Kidney (tissue), 14 donors: ENCODE results near the gene HMGXB3. TPM values are rescaled to one million over a fixed set of nuclear protein-coding genes. Genes with fewer than 3 reads are reported as not detected.

ENCODE experiments used
- DNase-seq, 5 donors: peaks; one replicate each; pipeline ENCODE4 v3.0.0-alpha.2; 2013 to 2020
- FAIRE-seq: peaks from 2 replicates; lab custom pipeline; 2012; peaks lifted over from hg19 to GRCh38; lab: Jason Lieb, UNC
- H3K27ac ChIP-seq, 2 donors: one replicate each; pipeline ENCODE4 v1.7.0; 2013; ENCODE audit warnings: low read depth in 2 of 2, low read length in 2 of 2, inconsistent platforms in 1 of 2
- H3K27me3 ChIP-seq: one replicate; pipeline ENCODE4 v1.7.1; 2013; ENCODE audit warnings: low read length, inconsistent platforms; ENCODE audit not compliant: control insufficient read depth, insufficient read depth
- H3K36me3 ChIP-seq, 3 donors: one replicate each; pipeline versions ENCODE4 v1.7.0 to v1.7.1; 2013; ENCODE audit warnings: low read length in 3 of 3, control low read depth in 1 of 3, inconsistent platforms in 1 of 3; ENCODE audit not compliant: insufficient read depth in 3 of 3, control insufficient read depth in 2 of 3
- H3K4me1 ChIP-seq, 3 donors: one replicate each; pipeline versions ENCODE4 v1.7.0 to v1.7.1; 2013; ENCODE audit warnings: low read length in 3 of 3, inconsistent platforms in 1 of 3, low read depth in 1 of 3; ENCODE audit not compliant: control insufficient read depth in 2 of 3, insufficient read depth in 2 of 3
- H3K4me3 ChIP-seq, 3 donors: one replicate each; pipeline versions ENCODE4 v1.7.0 to v1.8.1; 2013; ENCODE audit warnings: low read length in 3 of 3, control low read depth in 1 of 3, inconsistent platforms in 1 of 3
- H3K9ac ChIP-seq, 3 donors: one replicate each; pipeline versions ENCODE4 v1.7.0 to v1.7.1; 2013; ENCODE audit warnings: low read length in 3 of 3, control low read depth in 1 of 3, inconsistent platforms in 1 of 3
- H3K9me3 ChIP-seq, 3 donors: one replicate each; pipeline versions ENCODE4 v1.7.0 to v1.7.1; 2013; ENCODE audit warnings: low read length in 3 of 3, control low read depth in 1 of 3, inconsistent platforms in 1 of 3; ENCODE audit not compliant: control insufficient read depth in 2 of 3, insufficient read depth in 1 of 3
- intact Hi-C: fragments of 100-400 bp; cut with DNase I; formaldehyde crosslinking; loops from one replicate; pipeline ENCODE4 v1.11.1; 2022
- polyA plus RNA-seq: library from polyadenylated mRNA; stranded (reverse); fragments of 350-450 nt; fragmentation: Illumina TruSeq; extraction: RNeasy Lipid Tissue Mini Kit (QIAGEN cat#74804); gene quantifications from one replicate; pipeline ENCODE4 v1.2.3, GENCODE V29; 2014; ENCODE audit warnings: low read depth, low replicate concordance; ENCODE audit not compliant: insufficient read depth
- total RNA-seq: library from RNA; stranded (reverse); fragmentation: NEBNext Ultra II Directional; extraction: Animal tissue kit (Norgen Biotek cat#: 25700); gene quantifications from one replicate; pipeline ENCODE4 v1.2.1, GENCODE V29; 2021
- TF ChIP-seq, protein P1 (sequence below): IDR thresholded peaks from 3 replicates; pipeline ENCODE4 v1.5.1; 2012; ENCODE audit warnings: mild to moderate bottlenecking, moderate library complexity, borderline replicate concordance; ENCODE audit not compliant: insufficient read depth; ENCODE audit errors: extremely low read depth
- donor health status: control.
- donor health status: control.
- donor health status: control.
- donor health status: control.
- donor health status: control.
- donor health status: DM: yes; HTN: yes; CAD: no.
- donor health status: Normal renal cell carcinoma (clear cell type).

HMGXB3 gene
- total and polyA plus RNA-seq, 2 donors from 2014 or later, result 9.5 to 29.3 TPM

GRCh38 chr5:150013931-150014330 is 13.4 kb downstream of the HMGXB3 start:
- TF ChIP-seq, protein P1, sequence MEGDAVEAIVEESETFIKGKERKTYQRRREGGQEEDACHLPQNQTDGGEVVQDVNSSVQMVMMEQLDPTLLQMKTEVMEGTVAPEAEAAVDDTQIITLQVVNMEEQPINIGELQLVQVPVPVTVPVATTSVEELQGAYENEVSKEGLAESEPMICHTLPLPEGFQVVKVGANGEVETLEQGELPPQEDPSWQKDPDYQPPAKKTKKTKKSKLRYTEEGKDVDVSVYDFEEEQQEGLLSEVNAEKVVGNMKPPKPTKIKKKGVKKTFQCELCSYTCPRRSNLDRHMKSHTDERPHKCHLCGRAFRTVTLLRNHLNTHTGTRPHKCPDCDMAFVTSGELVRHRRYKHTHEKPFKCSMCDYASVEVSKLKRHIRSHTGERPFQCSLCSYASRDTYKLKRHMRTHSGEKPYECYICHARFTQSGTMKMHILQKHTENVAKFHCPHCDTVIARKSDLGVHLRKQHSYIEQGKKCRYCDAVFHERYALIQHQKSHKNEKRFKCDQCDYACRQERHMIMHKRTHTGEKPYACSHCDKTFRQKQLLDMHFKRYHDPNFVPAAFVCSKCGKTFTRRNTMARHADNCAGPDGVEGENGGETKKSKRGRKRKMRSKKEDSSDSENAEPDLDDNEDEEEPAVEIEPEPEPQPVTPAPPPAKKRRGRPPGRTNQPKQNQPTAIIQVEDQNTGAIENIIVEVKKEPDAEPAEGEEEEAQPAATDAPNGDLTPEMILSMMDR, result no peak
- Histone ChIP-seq H3K9me3 (no peaks in the 10 kb centered on the region), H3K4me1 (no peaks in the 10 kb centered on the region), H3K27ac (no peak overlapping the region), H3K36me3 (peaks cover 17 to 81% (median 53%) of the 10 kb centered on the region in 3 donors), H3K27me3 (no peaks in the 10 kb centered on the region), H3K4me3 (no peak overlapping the region), H3K9ac (no peak overlapping the region)
- intact Hi-C loops, result no loop called here
- FAIRE-seq (no peak), DNase-seq (no peak)

DNA sequence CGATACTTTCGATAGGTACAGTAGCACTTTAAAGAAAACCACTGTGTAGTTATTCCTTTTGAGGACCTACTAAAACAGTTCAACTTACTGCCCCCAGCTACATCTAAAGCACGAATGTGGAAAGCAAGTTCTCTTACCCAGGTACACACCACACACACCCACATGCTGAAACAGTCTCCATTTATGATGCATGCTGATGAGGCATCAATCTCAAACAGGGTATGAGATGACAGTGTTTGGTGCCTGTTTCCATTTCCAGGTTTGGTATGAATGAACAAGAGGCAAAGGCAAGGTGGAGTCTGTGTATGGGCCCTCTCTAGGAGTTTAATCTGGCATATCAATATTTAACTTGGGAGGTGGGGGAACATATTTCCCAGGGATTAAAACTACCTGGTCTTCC is 13.9 kb downstream of the HMGXB3 start:
- FAIRE-seq (no peak), DNase-seq (no peak)
- TF ChIP-seq, protein P1, result no peak
- Histone ChIP-seq H3K9me3 (no peaks in the 10 kb centered on the region), H3K9ac (no peak overlapping the region), H3K4me1 (no peaks in the 10 kb centered on the region), H3K27ac (no peak overlapping the region), H3K36me3 (peaks cover 21 to 85% (median 50%) of the 10 kb centered on the region in 3 donors), H3K27me3 (no peaks in the 10 kb centered on the region), H3K4me3 (no peak overlapping the region)
- intact Hi-C loops, result no loop called here

- Histone ChIP-seq H3K4me3 (no peak overlapping the region), H3K4me1 (no peaks in the 10 kb centered on the region), H3K27me3 (no peaks in the 10 kb centered on the region), H3K27ac (no peak overlapping the region), H3K9ac (no peak overlapping the region), H3K36me3 (peaks cover 21 to 77% (median 47%) of the 10 kb centered on the region in 3 donors), H3K9me3 (no peaks in the 10 kb centered on the region)
- FAIRE-seq, result no peak
- TF ChIP-seq, protein P1, result no peak
- DNase-seq, result no peak
- intact Hi-C loops, result no loop called here
Observed at GRCh38 chr5:150015415-150015814, 14.9 kb downstream of the HMGXB3 start.

- TF ChIP-seq, protein P1, result no peak
- Histone ChIP-seq H3K27ac (no peak overlapping the region), H3K4me1 (no peaks in the 10 kb centered on the region), H3K4me3 (no peak overlapping the region), H3K27me3 (no peaks in the 10 kb centered on the region), H3K36me3 (peaks cover 21 to 67% (median 42%) of the 10 kb centered on the region in 3 donors), H3K9ac (no peak overlapping the region), H3K9me3 (no peaks in the 10 kb centered on the region)
- DNase-seq (no peak), FAIRE-seq (no peak)
- intact Hi-C loops, result no loop called here
Observed at GRCh38 chr5:150016537-150016936, 16.0 kb downstream of the HMGXB3 start.
